Fibroblast of the conjunctiva (primary cell): Measurements from ENCODE around the gene ZNF578.
"Not testable (repeated sequence)": the region's sequence is repeated elsewhere in the genome, so short reads cannot be mapped to it uniquely, and the experiment has no call there.

ENCODE experiments used
- DNase-seq: peaks from one replicate; pipeline ENCODE4 v3.0.0-alpha.2; 2010; ENCODE audit warnings: low read depth

ZNF578 gene

DNA sequence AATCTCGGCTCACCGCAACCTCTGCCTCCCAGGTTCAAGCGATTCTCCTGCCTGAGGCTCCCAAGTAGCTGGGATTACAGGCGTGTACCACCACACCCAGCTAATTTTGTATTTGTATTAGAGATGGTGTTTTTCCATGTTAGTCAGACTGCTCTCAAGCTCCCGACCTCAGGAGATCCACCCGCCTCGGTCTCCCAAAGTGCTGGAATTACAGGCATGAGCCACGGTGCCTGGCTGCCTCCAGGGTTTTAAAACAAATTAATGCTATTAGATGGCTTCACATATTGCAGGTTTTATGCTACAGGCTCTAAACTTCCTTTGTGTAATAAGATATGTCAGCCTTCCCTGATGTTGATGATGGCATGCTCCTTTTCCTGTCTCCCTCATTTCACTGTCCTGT is 108.3 kb downstream of the ZNF578 start:
- DNase-seq: not testable (repeated sequence)
